Mucosa of descending colon (tissue), 3 donors: ENCODE data around the gene BTBD18. TPM values are rescaled to one million over a fixed set of nuclear protein-coding genes. Genes with fewer than 3 reads are reported as not detected.

Experiments
- ATAC-seq: fragments of 200-7000 bp; cut with Tn5 transposase; one replicate; pipeline ENCODE4 v1.9.1; 2020; ENCODE audit warnings: mild to moderate bottlenecking, moderate library complexity
- DNase-seq, 3 donors: peaks; one replicate each; pipeline ENCODE4 v3.0.0-alpha.2; 2020
- H3K36me3 ChIP-seq: fragments of 200-600 bp; one replicate; pipeline ENCODE4 v1.8.0; 2021; ENCODE audit warnings: low read depth, mild to moderate bottlenecking
- H3K4me1 ChIP-seq: fragments of 200-600 bp; one replicate; pipeline ENCODE4 v1.8.0; 2021; ENCODE audit warnings: low read depth, mild to moderate bottlenecking
- H3K4me3 ChIP-seq: fragments of 200-600 bp; one replicate; pipeline ENCODE4 v1.8.0; 2021; ENCODE audit warnings: mild to moderate bottlenecking
- H3K9me3 ChIP-seq: fragments of 200-600 bp; one replicate; pipeline ENCODE4 v1.8.0; 2021; ENCODE audit warnings: mild to moderate bottlenecking
- intact Hi-C, 2 donors: fragments of 100-400 bp; cut with DNase I in 1 of 2; cut with micrococcal nuclease in 1 of 2; formaldehyde crosslinking; loops; one replicate each; pipeline versions ENCODE4 v1.11.0 to v1.11.1; 2022; cut with DNase I, micrococcal nuclease
- total RNA-seq, 3 donors: library from RNA; stranded (reverse); fragmentation: NEBNext Ultra II Directional in 2 of 3; extraction: Animal tissue kit (Norgen Biotek cat#: 25700) in 2 of 3; gene quantifications; one replicate each; pipeline versions ENCODE4 v1.2.1 to v1.2.4, GENCODE V29; 2021 to 2023
- TF ChIP-seq, protein P1 (sequence below): fragments of 200-600 bp; IDR thresholded peaks from one replicate; pipeline ENCODE4 v1.8.0; 2022; ENCODE audit warnings: antibody characterized with exemption, mild to moderate bottlenecking
- donor health status: DM: no; HTN: no; CAD: no; lungs with moderate emphysema.
- donor health status: DM: no; HTN: no; CAD: no.
- donor health status: DM: no; HTN: yes; CAD: no.

The BTBD18 gene
- total RNA-seq, 3 donors from 2014 or later: not detected

- H3K4me3 ChIP-seq: no peak overlapping the region
- peaks cover 6% of the 10 kb centered on the region for H3K4me1 ChIP-seq
- intact Hi-C loops: no loop called here
- DNase-seq (no peak), ATAC-seq (no peak)
- H3K36me3 ChIP-seq: no peaks in the 10 kb centered on the region
- no peaks in the 10 kb centered on the region for H3K9me3 ChIP-seq
- TF ChIP-seq, protein P1, sequence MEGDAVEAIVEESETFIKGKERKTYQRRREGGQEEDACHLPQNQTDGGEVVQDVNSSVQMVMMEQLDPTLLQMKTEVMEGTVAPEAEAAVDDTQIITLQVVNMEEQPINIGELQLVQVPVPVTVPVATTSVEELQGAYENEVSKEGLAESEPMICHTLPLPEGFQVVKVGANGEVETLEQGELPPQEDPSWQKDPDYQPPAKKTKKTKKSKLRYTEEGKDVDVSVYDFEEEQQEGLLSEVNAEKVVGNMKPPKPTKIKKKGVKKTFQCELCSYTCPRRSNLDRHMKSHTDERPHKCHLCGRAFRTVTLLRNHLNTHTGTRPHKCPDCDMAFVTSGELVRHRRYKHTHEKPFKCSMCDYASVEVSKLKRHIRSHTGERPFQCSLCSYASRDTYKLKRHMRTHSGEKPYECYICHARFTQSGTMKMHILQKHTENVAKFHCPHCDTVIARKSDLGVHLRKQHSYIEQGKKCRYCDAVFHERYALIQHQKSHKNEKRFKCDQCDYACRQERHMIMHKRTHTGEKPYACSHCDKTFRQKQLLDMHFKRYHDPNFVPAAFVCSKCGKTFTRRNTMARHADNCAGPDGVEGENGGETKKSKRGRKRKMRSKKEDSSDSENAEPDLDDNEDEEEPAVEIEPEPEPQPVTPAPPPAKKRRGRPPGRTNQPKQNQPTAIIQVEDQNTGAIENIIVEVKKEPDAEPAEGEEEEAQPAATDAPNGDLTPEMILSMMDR: no peak
Measured at GRCh38 chr11:57752954-57753353, 1.3 kb upstream of the BTBD18 start.

DNA sequence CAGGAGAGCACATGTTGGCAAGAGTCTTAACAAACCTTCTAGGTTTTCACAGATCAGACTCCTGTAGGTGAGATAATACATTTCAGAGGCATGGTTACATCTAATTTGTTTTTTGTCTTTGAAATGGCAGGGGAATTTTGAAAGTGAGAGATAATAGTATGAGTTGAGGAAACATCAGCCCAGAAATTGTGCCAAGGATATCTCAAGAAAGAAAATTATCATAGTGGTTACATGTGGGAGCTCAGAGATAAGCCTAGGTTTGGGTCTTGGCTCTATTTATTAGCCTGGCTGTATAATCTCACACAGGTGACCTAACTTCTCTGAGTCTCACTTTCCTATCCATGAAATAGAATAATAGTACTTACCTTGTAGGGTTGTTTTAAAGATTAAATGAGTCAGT, 443 bp downstream of the BTBD18 start:
- Histone ChIP-seq H3K9me3 (no peaks in the 10 kb centered on the region), H3K4me3 (no peak overlapping the region), H3K36me3 (no peaks in the 10 kb centered on the region), H3K4me1 (peaks cover 6% of the 10 kb centered on the region)
- ATAC-seq (no peak), DNase-seq (no peak)
- intact Hi-C loops: no loop called here
- TF ChIP-seq, protein P1: no peak

DNA sequence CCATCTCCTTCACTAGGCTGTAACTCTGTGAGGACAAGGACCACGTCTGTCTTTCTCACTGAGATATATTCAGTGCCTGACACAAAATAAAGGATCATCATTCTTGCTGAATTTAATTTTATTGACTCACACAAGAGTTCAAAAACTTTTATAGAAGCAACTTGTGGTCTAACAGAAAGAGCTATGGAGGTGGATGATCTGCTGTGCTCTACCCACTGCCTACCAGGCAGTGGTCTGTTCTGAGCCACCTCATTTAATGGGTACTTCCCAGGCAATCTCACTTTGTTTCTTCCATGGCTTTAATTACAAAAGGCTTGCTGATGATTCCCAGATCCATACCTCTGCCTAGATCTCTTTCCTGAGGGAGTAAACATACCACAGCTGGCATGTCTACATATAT, 4.7 kb downstream of the BTBD18 start:
- Histone ChIP-seq H3K36me3 (no peaks in the 10 kb centered on the region), H3K4me3 (no peak overlapping the region)
- intact Hi-C loops: no loop called here

GRCh38 chr11:57745206-57745605, 6.4 kb downstream of the BTBD18 start:
- ATAC-seq (no peak), DNase-seq (no peak)
- H3K4me3 ChIP-seq: no peak overlapping the region
- TF ChIP-seq, protein P1: no peak
- H3K9me3 ChIP-seq: no peaks in the 10 kb centered on the region
- intact Hi-C loops: no loop called here
- H3K4me1 ChIP-seq: peaks cover 11% of the 10 kb centered on the region
- H3K36me3 ChIP-seq: no peaks in the 10 kb centered on the region

More for the DNA sequence above, 4.7 kb downstream of the BTBD18 start:
- no peak for ATAC-seq
- peaks cover 8% of the 10 kb centered on the region for H3K4me1 ChIP-seq
- no peak for DNase-seq
- no peaks in the 10 kb centered on the region for H3K9me3 ChIP-seq
- TF ChIP-seq, protein P1: no peak

GRCh38 chr11:57744357-57744756, 7.3 kb downstream of the BTBD18 start:
- TF ChIP-seq, protein P1: no peak
- no peaks in the 10 kb centered on the region for H3K36me3 ChIP-seq
- intact Hi-C loops: loop anchor here in 1 of 2 donors (5.0 kb wide), 1 partner anchor 58 kb away; no protein-coding TSS in a partner anchor
- H3K4me1 ChIP-seq: peaks cover 11% of the 10 kb centered on the region
- H3K4me3 ChIP-seq: no peak overlapping the region
- H3K9me3 ChIP-seq: no peaks in the 10 kb centered on the region
- no peak for DNase-seq
- ATAC-seq: no peak

- ATAC-seq (no peak), DNase-seq (no peak)
- Histone ChIP-seq H3K4me3 (peak overlapping the region; percentile 64), H3K4me1 (peaks cover 11% of the 10 kb centered on the region), H3K9me3 (no peaks in the 10 kb centered on the region), H3K36me3 (no peaks in the 10 kb centered on the region)
- TF ChIP-seq, protein P1: no peak
- intact Hi-C loops: loop anchor here in 1 of 2 donors (5.0 kb wide), 1 partner anchor 60 kb away; no protein-coding TSS in a partner anchor
Measured at GRCh38 chr11:57742087-57742452, 9.5 kb downstream of the BTBD18 start.
